CD4-positive, CD25-positive, alpha-beta regulatory T cell (primary cell): Measurements from ENCODE around the gene ARMC10. TPM values are rescaled to one million over a fixed set of nuclear protein-coding genes. Genes with fewer than 3 reads are reported as not detected.
"Not testable (repeated sequence)": the region's sequence is repeated elsewhere in the genome, so short reads cannot be mapped to it uniquely, and the experiment has no call there.

Experiments
- ATAC-seq, 2 donors: fragments of 150-1000 bp; cut with Tn5 transposase; one replicate each; pipeline ENCODE4 v1.10.0; 2021; ENCODE audit warnings: low read depth in 2 of 2, moderate number of reproducible peaks in 2 of 2, moderate library complexity in 1 of 2
- DNase-seq, 3 donors: peaks; one replicate each; pipeline versions ENCODE4 v3.0.0 to v3.0.0-alpha.2; 2012 to 2022; ENCODE audit warnings: mixed read lengths in 1 of 3
- H3K27ac ChIP-seq: one replicate; pipeline ENCODE4 v1.7.0; 2013; ENCODE audit warnings: mild to moderate bottlenecking, low read length; ENCODE audit not compliant: insufficient read depth, poor library complexity, severe bottlenecking
- H3K27me3 ChIP-seq: one replicate; pipeline ENCODE4 v1.7.0; 2013; ENCODE audit warnings: low read length; ENCODE audit not compliant: control insufficient read depth, insufficient read depth
- H3K36me3 ChIP-seq: one replicate; pipeline ENCODE4 v1.7.0; 2013; ENCODE audit warnings: mild to moderate bottlenecking, low read length, moderate library complexity; ENCODE audit not compliant: control insufficient read depth, insufficient read depth
- H3K4me1 ChIP-seq: 2 replicates; pipeline ENCODE4 v1.7.0; 2013; ENCODE audit warnings: mild to moderate bottlenecking, low read length; ENCODE audit not compliant: insufficient read depth, control insufficient read depth, poor library complexity, severe bottlenecking
- H3K4me3 ChIP-seq: one replicate; pipeline ENCODE4 v1.7.0; 2013; ENCODE audit warnings: low read depth, mild to moderate bottlenecking, low read length, moderate library complexity
- H3K9me3 ChIP-seq, 2 experiments: 1 replicate in 1 of 2; 2 replicates in 1 of 2; pipeline ENCODE4 v1.7.0; 2013; ENCODE audit warnings: low read length in 2 of 2, mild to moderate bottlenecking in 1 of 2, moderate library complexity in 1 of 2; ENCODE audit not compliant: control insufficient read depth in 2 of 2
- H3K27ac Mint-ChIP-seq, 3 donors: one replicate each; pipeline ENCODE4 v1.8.0; 2020 to 2022; ENCODE audit warnings: mild to moderate bottlenecking in 3 of 3, mixed read lengths in 3 of 3, moderate library complexity in 2 of 3
- H3K27me3 Mint-ChIP-seq: one replicate; pipeline ENCODE4 v1.8.0; 2022; ENCODE audit warnings: mild to moderate bottlenecking, mixed read lengths
- H3K36me3 Mint-ChIP-seq: one replicate; pipeline ENCODE4 v1.8.0; 2020; ENCODE audit warnings: mixed read lengths
- H3K4me1 Mint-ChIP-seq, 4 donors: one replicate each; pipeline ENCODE4 v1.8.0; 2020 to 2022; ENCODE audit warnings: mixed read lengths in 4 of 4, mild to moderate bottlenecking in 1 of 4
- H3K4me3 Mint-ChIP-seq, 4 donors: one replicate each; pipeline ENCODE4 v1.8.0; 2020 to 2022; ENCODE audit warnings: mild to moderate bottlenecking in 4 of 4, mixed read lengths in 4 of 4, moderate library complexity in 3 of 4
- H3K9me3 Mint-ChIP-seq, 7 donors: one replicate each; pipeline ENCODE4 v1.8.0; 2020 to 2022; ENCODE audit warnings: mixed read lengths in 7 of 7, mild to moderate bottlenecking in 3 of 7, moderate library complexity in 2 of 7
- polyA plus RNA-seq, 4 donors: library from polyadenylated mRNA; unstranded; fragments of 300-500 nt; fragmentation: Illumina TruSeq; gene quantifications; one replicate each; pipeline ENCODE4 v1.2.3, GENCODE V29; 2021
- total RNA-seq: library from RNA; stranded (reverse); gene quantifications from one replicate; pipeline ENCODE4 v1.2.3, GENCODE V29; 2022

The ARMC10 gene
- 16.3 TPM for total RNA-seq
- 10 to 100 TPM; 36.7 to 51.2 (median 44.5) TPM for polyA plus RNA-seq

GRCh38 chr7:103074519-103075336 is at the start of gene ARMC10, which contains the start of gene FBXL13:
Gene ARMC10, plus strand, starts transcription at chr7:103075140. Its CDS starts 133 bp downstream, at chr7:103075273.
Gene FBXL13, minus strand, starts transcription at chr7:103074796.
- H3K27ac ChIP-seq: peak within 1 kb of the TSS; percentile 73
- Mint-ChIP-seq H3K4me3 (peak within 1 kb of the TSS; percentile 97 to 100 (median 98)), H3K27ac (peak within 1 kb of the TSS; percentile 94 to 96 (median 95)), H3K36me3 (peaks cover 4% of the 10 kb centered on the region), H3K27me3 (peaks cover 11% of the 10 kb centered on the region), H3K9me3 (peaks cover 0 to 1% (median 0%) of the 10 kb centered on the region in 7 donors), H3K4me1 (peaks cover 22 to 45% (median 33%) of the 10 kb centered on the region in 4 donors)
- peak within 1 kb of the TSS; percentile 89 for H3K4me3 ChIP-seq
- H3K4me1 ChIP-seq: peaks cover 22% of the 10 kb centered on the region
- peak; percentile 86 to 92 (median 86) for DNase-seq
- no peaks in the 10 kb centered on the region for H3K9me3 ChIP-seq
- no peaks in the 10 kb centered on the region for H3K36me3 ChIP-seq
- ATAC-seq: peak; percentile 82 to 84
- H3K27me3 ChIP-seq: no peaks in the 10 kb centered on the region

- Histone ChIP-seq H3K4me3 (no peak overlapping the region), H3K4me1 (no peaks in the 10 kb centered on the region), H3K27ac (no peak overlapping the region), H3K36me3 (no peaks in the 10 kb centered on the region), H3K27me3 (no peaks in the 10 kb centered on the region), H3K9me3 (no peaks in the 10 kb centered on the region)
- H3K27me3 Mint-ChIP-seq: peaks cover 4% of the 10 kb centered on the region
- DNase-seq (no peak), ATAC-seq (no peak)
- H3K36me3 Mint-ChIP-seq: no peaks in the 10 kb centered on the region
- H3K4me1 Mint-ChIP-seq: peaks cover 0 to 4% (median 1%) of the 10 kb centered on the region in 4 donors
- no peak overlapping the region for H3K27ac Mint-ChIP-seq
- peaks cover 0 to 10% (median 3%) of the 10 kb centered on the region in 7 donors for H3K9me3 Mint-ChIP-seq
- no peak overlapping the region for H3K4me3 Mint-ChIP-seq
These were observed 49.6 kb upstream of the ARMC10 start for GRCh38 chr7:103025341-103025740.

GRCh38 chr7:103031024-103031423 is 43.9 kb upstream of the ARMC10 start:
- H3K36me3 Mint-ChIP-seq: no peaks in the 10 kb centered on the region
- ATAC-seq (no peak), DNase-seq (no peak)
- H3K9me3 Mint-ChIP-seq: peaks cover 0 to 2% (median 0%) of the 10 kb centered on the region in 7 donors
- no peak overlapping the region for H3K27ac Mint-ChIP-seq
- no peaks in the 10 kb centered on the region for H3K4me1 ChIP-seq
- no peak overlapping the region for H3K27ac ChIP-seq
- H3K9me3 ChIP-seq: no peaks in the 10 kb centered on the region
- no peak overlapping the region for H3K4me3 ChIP-seq
- H3K27me3 Mint-ChIP-seq: peaks cover 6% of the 10 kb centered on the region
- no peaks in the 10 kb centered on the region for H3K27me3 ChIP-seq
- no peak overlapping the region for H3K4me3 Mint-ChIP-seq
- no peaks in the 10 kb centered on the region for H3K4me1 Mint-ChIP-seq
- H3K36me3 ChIP-seq: no peaks in the 10 kb centered on the region

DNA sequence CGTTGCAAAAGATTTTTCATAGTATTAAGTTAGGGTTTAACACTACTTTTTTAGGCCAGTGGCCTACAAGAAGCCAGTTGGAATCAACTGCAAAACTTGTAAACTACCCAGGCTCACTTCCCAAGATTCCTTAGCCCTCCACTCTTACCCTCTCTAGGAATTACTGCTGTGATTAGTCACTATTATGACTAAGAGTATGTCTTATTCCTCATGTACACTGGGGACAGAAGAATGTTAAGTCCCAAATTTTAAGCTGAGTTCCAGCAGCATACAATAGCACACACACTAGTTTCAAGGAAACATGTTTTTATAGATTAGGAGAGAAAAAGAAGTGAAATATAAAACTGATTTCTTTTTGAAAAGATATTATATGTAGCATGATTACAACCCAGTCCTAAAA is 43.2 kb upstream of the ARMC10 start:
- Mint-ChIP-seq H3K36me3 (no peaks in the 10 kb centered on the region), H3K4me1 (no peaks in the 10 kb centered on the region), H3K4me3 (no peak overlapping the region), H3K9me3 (peaks cover 0 to 2% (median 0%) of the 10 kb centered on the region in 7 donors), H3K27ac (no peak overlapping the region), H3K27me3 (peaks cover 6% of the 10 kb centered on the region)
- no peaks in the 10 kb centered on the region for H3K4me1 ChIP-seq
- H3K27ac ChIP-seq: no peak overlapping the region
- H3K9me3 ChIP-seq: no peaks in the 10 kb centered on the region
- DNase-seq (no peak), ATAC-seq (no peak)
- no peaks in the 10 kb centered on the region for H3K36me3 ChIP-seq
- no peaks in the 10 kb centered on the region for H3K27me3 ChIP-seq
- H3K4me3 ChIP-seq: no peak overlapping the region

GRCh38 chr7:103034318-103034717 is 40.6 kb upstream of the ARMC10 start:
- H3K27ac Mint-ChIP-seq, H3K27me3 ChIP-seq: not testable (repeated sequence)

GRCh38 chr7:103037476-103037822 is 37.5 kb upstream of the ARMC10 start:
- DNase-seq: no peak
- H3K4me3 Mint-ChIP-seq: no peak overlapping the region
- Histone ChIP-seq H3K9me3 (no peaks in the 10 kb centered on the region), H3K27ac (no peak overlapping the region), H3K36me3 (no peaks in the 10 kb centered on the region), H3K4me1 (no peaks in the 10 kb centered on the region), H3K27me3 (no peaks in the 10 kb centered on the region), H3K4me3 (no peak overlapping the region)
- no peak for ATAC-seq
- no peaks in the 10 kb centered on the region for H3K36me3 Mint-ChIP-seq
- H3K27ac Mint-ChIP-seq: no peak overlapping the region
- peaks cover 0 to 6% (median 0%) of the 10 kb centered on the region in 4 donors for H3K4me1 Mint-ChIP-seq
- H3K9me3 Mint-ChIP-seq: peaks cover 0 to 8% (median 2%) of the 10 kb centered on the region in 7 donors
- H3K27me3 Mint-ChIP-seq: peaks cover 14% of the 10 kb centered on the region

More at GRCh38 chr7:103034318-103034717, 40.6 kb upstream of the ARMC10 start:
- not testable (repeated sequence) for H3K4me3 Mint-ChIP-seq, H3K27me3 Mint-ChIP-seq, H3K36me3 Mint-ChIP-seq, H3K9me3 ChIP-seq, ATAC-seq, H3K9me3 Mint-ChIP-seq, H3K4me3 ChIP-seq, H3K27ac ChIP-seq, H3K36me3 ChIP-seq, DNase-seq, H3K4me1 Mint-ChIP-seq, H3K4me1 ChIP-seq

DNA sequence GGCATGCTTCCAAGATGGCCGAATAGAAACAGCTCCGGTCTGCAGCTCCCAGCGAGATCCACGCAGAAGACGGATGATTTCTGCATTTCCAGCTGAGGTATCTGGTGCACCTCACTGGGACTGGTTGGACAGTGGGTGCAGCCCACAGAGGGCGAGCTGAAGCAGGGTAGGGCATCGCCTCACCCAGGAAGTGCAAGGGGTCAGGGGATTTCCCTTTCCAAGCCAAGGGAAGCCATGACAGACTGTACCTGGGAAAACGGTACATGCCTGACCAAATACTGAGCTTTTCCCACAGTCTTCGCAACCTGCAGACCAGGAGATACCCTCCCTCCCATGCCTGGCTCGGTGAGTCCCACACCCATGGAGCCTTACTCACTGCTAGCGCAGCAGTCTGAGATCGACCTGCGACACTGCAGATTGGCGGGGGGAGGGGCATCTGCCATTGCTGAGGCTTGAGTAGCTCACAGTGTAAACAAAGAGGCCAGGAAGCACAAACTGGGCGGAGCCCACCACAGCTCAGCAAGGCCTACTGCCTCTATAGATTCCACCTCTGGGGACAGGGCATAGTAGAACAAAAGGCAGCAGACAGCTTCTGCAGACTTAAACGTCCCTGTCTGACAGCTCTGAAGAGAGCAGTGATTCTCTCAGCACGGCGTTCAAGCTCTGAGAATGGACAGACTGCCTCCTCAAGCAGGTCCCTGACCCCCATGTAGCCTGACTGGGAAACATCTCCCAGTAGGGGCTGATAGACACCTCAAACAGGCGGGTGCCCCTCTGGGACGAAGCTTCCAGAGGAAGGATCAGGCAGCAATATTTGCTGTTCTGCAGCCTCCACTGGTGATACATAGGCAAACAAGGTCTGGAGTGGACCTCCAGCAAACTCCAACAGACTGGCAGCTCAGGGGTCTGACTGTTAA is 36.9 kb upstream of the ARMC10 start:
- not testable (repeated sequence) for H3K36me3 ChIP-seq, H3K4me1 Mint-ChIP-seq, H3K9me3 Mint-ChIP-seq, H3K4me1 ChIP-seq, ATAC-seq, H3K27ac ChIP-seq, H3K36me3 Mint-ChIP-seq, H3K4me3 ChIP-seq, H3K4me3 Mint-ChIP-seq, H3K9me3 ChIP-seq, H3K27me3 ChIP-seq
- Mint-ChIP-seq H3K27me3 (peaks cover 14% of the 10 kb centered on the region), H3K27ac (peak overlapping the region in 1 of 3 donors; percentile 69)
- DNase-seq: peak in 2 of 3 donors; percentile 1 to 23
